HG02571 (cell line): ENCODE results near the gene NLRC5.
"Not testable (repeated sequence)": the region's sequence is repeated elsewhere in the genome, so short reads cannot be mapped to it uniquely, and the experiment has no call there.

Experiments
- ATAC-seq: cut with Tn5 transposase; IDR thresholded peaks from one replicate; pipeline ENCODE4 v1.9.1; 2021; ENCODE audit warnings: mild to moderate bottlenecking, moderate library complexity; ENCODE audit not compliant: unreplicated experiment

Gene NLRC5

DNA sequence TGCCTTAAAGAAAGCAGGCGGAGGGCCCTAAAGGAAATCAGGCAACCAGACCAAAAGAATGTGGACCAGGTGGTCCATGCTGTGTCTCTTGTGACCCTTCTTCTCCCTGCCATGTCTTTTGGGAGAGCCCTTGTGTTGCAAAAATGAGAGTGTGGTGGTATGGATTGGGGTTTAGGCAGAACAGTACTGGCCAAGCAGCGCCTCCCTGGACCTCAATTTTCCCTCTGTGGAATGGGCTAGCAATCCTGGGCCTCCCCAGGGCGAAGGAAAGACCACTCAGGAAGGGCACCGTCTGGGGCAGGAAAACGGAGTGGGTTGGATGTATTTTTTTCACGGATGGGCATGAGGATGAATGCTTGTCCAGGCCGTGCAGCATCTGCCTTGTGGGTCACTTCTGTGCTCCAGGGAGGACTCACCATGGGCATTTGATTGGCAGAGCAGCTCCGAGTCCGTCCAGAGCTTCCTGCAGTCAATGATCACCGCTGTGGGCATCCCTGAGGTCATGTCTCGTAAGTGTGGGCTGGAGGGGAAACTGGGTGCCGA lies 7.6 kb upstream of the NLRC5 start:
- no peak for ATAC-seq

- ATAC-seq, result no peak
These were observed 6.7 kb upstream of the NLRC5 start for GRCh38 chr16:56982695-56983094.

- no peak for ATAC-seq
These were observed 6.1 kb upstream of the NLRC5 start for GRCh38 chr16:56983211-56983751.

DNA sequence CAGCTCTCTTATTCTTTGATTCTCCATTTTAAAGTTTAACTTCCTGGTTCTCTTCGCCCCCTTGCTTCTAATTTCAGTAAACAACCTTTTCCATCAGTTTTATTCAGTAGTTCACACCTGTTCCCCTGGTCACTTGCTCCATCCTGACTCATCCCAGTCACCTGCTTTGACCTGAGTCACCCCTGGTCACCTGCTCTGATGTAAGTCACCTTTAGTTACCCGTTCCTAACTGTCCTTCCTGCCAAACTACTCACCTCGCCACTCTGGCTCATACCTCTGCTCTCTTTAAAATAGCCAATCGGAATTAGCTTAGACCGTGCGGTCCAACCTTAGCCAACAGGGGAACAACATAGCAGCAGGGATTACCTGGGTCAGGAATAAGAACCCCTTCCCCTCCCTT lies 4.7 kb upstream of the NLRC5 start:
- ATAC-seq, result no peak

GRCh38 chr16:56985288-56985961 lies 3.9 kb upstream of the NLRC5 start:
- ATAC-seq, result no peak

DNA sequence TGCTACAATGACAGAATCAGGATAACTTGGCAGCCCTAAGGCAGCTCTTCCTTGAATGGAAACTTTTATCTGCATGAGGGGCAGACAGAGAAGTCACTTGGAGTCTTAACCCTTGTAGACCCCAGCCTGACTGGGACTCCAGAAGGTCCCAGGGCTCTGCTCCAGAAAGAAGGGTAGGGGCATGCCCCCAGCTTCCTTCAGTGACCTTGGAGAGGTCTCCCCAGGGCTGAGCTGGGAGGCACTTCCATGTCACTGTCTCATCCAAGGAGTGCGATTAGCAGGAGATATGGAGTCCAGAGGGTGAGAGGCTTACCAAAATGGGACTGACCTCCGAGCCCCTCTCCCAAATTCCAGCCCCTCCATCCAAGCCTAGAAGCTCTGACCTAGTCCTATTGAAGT lies 3.4 kb upstream of the NLRC5 start:
- ATAC-seq, result no peak

DNA sequence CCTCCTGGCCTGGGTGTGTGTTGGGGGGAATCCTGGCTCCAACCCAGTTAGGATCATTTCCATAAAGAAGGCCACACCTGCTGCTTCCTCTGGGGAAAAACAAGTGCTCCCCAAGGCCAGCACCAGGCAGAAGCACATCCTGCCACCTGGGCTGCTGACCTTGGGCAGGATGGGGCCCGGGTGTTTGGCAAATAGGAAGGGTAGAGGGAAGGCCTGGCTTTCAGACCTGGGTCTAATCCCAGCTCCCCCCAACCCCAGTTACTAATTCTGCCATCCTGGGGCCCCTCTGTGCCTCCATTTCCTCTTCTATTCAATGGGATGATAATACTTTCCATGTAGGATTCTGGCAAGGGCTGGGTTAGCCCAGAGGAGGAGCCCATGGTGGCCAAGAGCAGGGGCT lies 3.0 kb upstream of the NLRC5 start:
- ATAC-seq, result no peak

GRCh38 chr16:56986908-56987307 lies 2.4 kb upstream of the NLRC5 start:
- not testable (repeated sequence) for ATAC-seq

GRCh38 chr16:56987692-56988091 lies 1.7 kb upstream of the NLRC5 start:
- no peak for ATAC-seq

DNA sequence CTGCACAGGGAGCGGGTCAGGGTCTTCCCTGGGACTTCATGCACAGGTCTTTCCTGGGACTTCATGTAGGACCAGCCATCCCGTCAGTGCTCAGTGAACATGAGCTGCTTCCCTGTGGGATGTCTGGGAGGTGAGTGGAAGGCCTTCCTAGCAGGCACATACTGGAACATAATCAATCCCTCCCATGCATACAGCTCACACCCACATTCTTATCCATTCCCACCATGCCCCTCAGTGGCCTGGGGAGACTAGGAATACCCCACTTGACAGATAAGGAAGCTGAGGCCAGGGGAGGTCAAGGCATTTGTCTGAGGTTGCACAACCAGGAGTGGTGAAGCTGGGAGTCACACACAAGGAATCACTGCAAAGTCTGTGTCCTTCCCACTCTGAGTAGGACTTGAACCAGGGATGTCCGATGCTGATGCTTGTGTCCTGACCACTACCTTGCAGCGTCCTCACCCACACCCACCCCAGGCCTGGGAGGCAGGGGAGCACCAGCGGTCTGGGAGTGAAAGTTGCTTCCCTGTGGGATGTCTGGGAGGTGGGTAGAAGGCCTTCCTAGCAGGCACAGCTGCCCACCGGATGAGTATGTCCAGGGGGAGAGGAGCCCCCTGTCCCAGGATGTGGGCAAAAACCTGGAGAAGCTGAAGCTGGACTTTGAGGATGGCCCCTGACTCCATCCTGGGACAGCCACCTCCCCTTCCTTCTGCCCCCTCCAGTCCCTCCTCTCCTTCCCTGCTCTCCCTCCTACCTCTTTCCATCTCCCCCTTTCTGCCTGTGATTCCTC lies 1.0 kb upstream of the NLRC5 start:
- ATAC-seq, result no peak

GRCh38 chr16:56989988-56990387 lies 631 bp downstream of the NLRC5 start:
- no peak for ATAC-seq

GRCh38 chr16:56990407-56991286 lies 1.3 kb downstream of the NLRC5 start:
- ATAC-seq, result no peak

DNA sequence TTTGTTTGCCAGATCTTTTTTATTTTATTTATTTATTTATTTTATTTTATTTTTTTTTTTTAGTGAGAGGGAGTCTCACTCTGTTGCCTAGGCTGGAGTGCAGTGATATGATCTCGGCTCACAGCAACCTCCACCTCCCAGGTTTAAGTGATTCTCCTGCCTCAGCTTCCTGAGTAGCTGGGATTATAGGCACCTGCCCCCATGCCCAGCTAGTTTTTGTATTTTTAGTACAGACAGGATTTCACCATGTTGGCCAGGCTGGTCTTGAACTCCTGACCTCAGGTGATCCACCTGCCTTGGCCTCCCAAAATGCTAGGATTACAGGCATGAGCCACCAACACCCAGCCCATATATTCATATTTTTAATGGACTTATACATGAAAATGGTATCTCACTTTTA lies 3.1 kb downstream of the NLRC5 start:
- ATAC-seq, result not testable (repeated sequence)

DNA sequence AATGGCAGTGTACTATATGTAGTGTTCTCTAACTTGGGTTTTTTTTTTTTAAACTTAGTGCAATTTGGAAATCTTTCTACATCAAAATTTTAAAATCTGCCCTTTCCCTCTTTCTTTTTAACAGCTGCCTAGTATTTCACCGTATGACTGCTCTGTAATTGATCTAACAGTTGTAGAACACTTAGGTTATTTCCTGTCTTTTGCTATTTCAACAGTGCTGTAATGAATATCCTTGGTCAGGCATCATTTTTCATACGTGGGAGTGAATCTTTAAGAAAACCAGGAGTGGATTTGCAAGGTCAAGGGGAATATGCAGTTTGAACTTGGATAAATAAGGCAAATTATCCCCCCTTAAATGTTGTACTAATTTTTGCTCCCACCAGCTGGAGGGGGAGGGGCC lies 3.8 kb downstream of the NLRC5 start:
- ATAC-seq, result no peak

GRCh38 chr16:56994311-56994710 lies 5.0 kb downstream of the NLRC5 start:
- no peak for ATAC-seq

GRCh38 chr16:56995136-56995805 lies 5.9 kb downstream of the NLRC5 start:
- no peak for ATAC-seq

- ATAC-seq, result no peak
These were observed 7.9 kb downstream of the NLRC5 start for GRCh38 chr16:56997264-56997663.

- no peak for ATAC-seq
These were observed 8.6 kb downstream of the NLRC5 start for GRCh38 chr16:56997931-56998330.

- ATAC-seq, result no peak
These were observed 9.0 kb downstream of the NLRC5 start for GRCh38 chr16:56998352-56998751.

DNA sequence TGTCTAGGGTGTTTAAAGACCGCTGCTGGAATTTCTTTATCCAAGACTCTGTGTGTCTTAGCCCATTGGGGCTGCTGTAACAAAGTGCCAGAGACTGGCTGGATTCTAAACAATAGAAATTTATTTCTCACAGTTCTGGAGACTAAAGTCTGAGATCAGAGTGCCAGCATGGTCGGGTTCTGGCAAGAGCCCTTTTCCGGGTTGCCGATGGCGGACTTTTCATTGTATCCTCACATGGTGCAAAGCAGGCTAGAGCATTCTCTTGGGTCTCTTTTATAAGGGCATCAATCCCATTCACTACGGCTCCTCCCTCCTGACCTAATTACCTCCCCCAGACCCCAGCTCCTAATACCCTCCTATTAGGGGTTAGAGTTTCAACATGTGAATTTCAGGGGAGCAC lies 9.5 kb downstream of the NLRC5 start:
- no peak for ATAC-seq
